Thyroid gland (tissue), 4 donors: ENCODE data around the gene ATF7. TPM values are rescaled to one million over a fixed set of nuclear protein-coding genes. Genes with fewer than 3 reads are reported as not detected.

Source experiments
- DNase-seq, 2 donors: peaks; one replicate each; pipeline ENCODE4 v3.0.0-alpha.2; 2019
- H3K27ac ChIP-seq, 3 donors: fragments of 200-600 bp; sonication (generic); 1 replicate in 2 of 3; 2 replicates in 1 of 3; pipeline ENCODE4 v1.5.1; 2016 to 2019; ENCODE audit warnings: mild to moderate bottlenecking in 1 of 3, moderate library complexity in 1 of 3
- H3K27me3 ChIP-seq: fragments of 200-600 bp; sonication (generic); one replicate; pipeline ENCODE4 v1.5.1; 2019
- H3K36me3 ChIP-seq, 2 donors: fragments of 200-600 bp; sonication (generic); one replicate each; pipeline ENCODE4 v1.5.1; 2016 to 2019
- H3K4me1 ChIP-seq, 2 donors: fragments of 200-600 bp; sonication (generic); one replicate each; pipeline ENCODE4 v1.5.1; 2017 to 2019
- H3K4me3 ChIP-seq, 3 donors: fragments of 200-600 bp; sonication (generic); replicated peaks in 1 of 3; 1 replicate in 2 of 3; 2 replicates in 1 of 3; pipeline ENCODE4 v1.5.1; 2016; ENCODE audit warnings: mild to moderate bottlenecking in 1 of 3
- H3K9me3 ChIP-seq: fragments of 200-600 bp; sonication (generic); one replicate; pipeline ENCODE4 v1.5.1; 2017
- POLR2A ChIP-seq, 2 donors: fragments of 450-650 bp; IDR thresholded peaks; one replicate each; pipeline ENCODE4 v1.6.1; 2017; ENCODE audit warnings: antibody characterized with exemption in 2 of 2, mild to moderate bottlenecking in 2 of 2, moderate library complexity in 1 of 2
- WGBS, 2 donors: methylation state at CpG; one replicate each; pipeline ENCODE4 v1.1.5; 2017; 5-methylcytosine and 5-hydroxymethylcytosine counted together
- intact Hi-C: fragments of 100-400 bp; cut with DNase I; formaldehyde crosslinking; loops from one replicate; pipeline ENCODE4 v1.15.1; 2023
- total RNA-seq, 4 donors: library from RNA; depleted of rRNA; stranded (reverse); fragments of >200 nt; gene quantifications; one replicate each; pipeline ENCODE4 v1.2.3, GENCODE V29; 2016
- TF ChIP-seq, protein P1 (sequence below), 6 experiments: fragments of 200-600 bp in 3 of 6; fragments of 450-650 bp in 3 of 6; sonication (generic) in 3 of 6; IDR thresholded peaks; one replicate each; pipeline ENCODE4 v1.5.1; 2016 to 2019; ENCODE audit warnings: antibody characterized with exemption in 6 of 6, mild to moderate bottlenecking in 2 of 6, inconsistent platforms in 1 of 6, moderate library complexity in 1 of 6

Gene ATF7
- total RNA-seq, 4 donors from 2014 or later, result 21.3 to 40.1 (median 37.6) TPM

DNA sequence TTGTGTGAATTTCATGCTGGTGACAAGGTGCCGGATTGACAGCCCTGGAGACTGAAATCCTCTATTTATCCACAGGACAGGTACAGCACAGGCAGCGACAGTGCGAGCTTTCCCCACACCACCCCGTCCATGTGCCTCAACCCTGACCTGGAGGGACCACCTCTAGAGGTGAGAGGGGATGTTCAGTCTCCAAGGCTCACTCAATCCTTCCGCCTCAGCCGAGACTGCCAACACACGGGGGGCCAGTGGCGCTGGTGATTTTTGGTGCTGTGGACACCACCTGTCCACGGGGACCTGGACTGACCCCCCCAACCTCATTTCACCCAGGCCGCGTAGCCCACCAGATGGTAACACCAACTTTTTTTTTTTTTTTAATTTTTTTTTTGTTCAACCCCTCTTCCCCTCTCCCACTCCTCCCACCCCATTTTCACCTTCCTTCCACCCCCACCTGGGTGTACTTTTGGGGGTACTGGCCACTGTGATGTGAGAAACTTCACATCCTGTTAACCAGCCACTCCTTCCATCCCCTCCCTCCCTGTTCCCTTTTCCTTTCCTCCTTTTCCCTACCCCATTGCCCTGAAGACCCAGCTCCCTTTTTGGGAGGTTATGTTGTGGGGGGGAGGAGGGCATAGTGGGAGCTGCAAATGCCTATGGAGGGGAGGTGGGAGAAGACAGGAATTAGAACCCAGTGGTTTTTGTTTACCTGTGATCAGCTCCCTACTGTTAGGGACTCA is 161.3 kb downstream of the ATF7 start:
- no peak for DNase-seq
- H3K27me3 ChIP-seq, result no peaks in the 10 kb centered on the region
- no peak for TF ChIP-seq POLR2A (IDR thresholded peaks at IDR 0.05)
- TF ChIP-seq, protein P1, sequence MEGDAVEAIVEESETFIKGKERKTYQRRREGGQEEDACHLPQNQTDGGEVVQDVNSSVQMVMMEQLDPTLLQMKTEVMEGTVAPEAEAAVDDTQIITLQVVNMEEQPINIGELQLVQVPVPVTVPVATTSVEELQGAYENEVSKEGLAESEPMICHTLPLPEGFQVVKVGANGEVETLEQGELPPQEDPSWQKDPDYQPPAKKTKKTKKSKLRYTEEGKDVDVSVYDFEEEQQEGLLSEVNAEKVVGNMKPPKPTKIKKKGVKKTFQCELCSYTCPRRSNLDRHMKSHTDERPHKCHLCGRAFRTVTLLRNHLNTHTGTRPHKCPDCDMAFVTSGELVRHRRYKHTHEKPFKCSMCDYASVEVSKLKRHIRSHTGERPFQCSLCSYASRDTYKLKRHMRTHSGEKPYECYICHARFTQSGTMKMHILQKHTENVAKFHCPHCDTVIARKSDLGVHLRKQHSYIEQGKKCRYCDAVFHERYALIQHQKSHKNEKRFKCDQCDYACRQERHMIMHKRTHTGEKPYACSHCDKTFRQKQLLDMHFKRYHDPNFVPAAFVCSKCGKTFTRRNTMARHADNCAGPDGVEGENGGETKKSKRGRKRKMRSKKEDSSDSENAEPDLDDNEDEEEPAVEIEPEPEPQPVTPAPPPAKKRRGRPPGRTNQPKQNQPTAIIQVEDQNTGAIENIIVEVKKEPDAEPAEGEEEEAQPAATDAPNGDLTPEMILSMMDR (IDR thresholded peaks at IDR 0.05), result no peak
- WGBS, 2 donors, result 88 to 89% methylated on average over 11 of the region's 11 CpGs
- H3K36me3 ChIP-seq, result peaks cover 100% of the 10 kb centered on the region in 2 donors
- no peaks in the 10 kb centered on the region for H3K9me3 ChIP-seq
- H3K27ac ChIP-seq, result no peak overlapping the region
- intact Hi-C loops, result no loop called here
- no peaks in the 10 kb centered on the region for H3K4me1 ChIP-seq
- no peak overlapping the region for H3K4me3 ChIP-seq

DNA sequence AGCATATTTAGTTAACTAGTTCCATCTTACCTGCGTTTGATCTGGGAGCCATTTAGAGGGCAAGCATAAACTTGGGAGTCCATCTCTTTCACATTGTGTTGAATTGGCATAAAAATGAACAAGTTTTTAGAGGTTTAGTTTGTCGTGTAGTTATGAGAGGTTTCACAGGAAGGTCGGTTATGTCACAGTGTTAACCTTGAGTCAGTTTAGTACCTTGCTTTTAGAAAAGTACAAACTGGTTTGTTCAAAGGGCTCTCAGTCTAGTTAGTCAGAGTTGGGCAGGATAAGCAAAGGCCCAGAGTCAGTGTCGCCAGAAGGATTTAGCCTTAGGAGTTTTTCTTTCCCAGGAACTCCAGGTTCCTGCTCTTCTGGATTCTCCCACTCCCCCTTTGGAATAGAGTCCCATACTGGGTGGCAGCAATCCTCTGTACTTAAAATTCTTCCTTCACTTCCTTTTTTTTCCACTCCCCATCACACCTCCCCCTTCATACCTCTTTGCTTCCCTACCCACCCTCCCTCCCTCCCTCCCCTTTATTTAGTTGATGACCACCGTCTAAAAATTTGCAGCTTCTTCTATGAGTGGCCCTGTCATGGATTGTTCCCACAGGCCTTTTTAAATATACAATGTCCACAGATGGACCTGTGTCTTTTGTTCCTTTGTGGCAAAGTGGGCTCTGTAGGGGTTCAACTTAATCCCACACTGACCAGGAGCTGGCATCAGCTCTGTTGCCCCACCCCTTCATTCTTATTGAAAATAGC is 162.2 kb downstream of the ATF7 start:
- TF ChIP-seq, protein P1 (IDR thresholded peaks at IDR 0.05), result no peak
- no peak for TF ChIP-seq POLR2A (IDR thresholded peaks at IDR 0.05)
- no peak overlapping the region for H3K4me3 ChIP-seq
- H3K36me3 ChIP-seq, result peaks cover 100% of the 10 kb centered on the region in 2 donors
- no peaks in the 10 kb centered on the region for H3K27me3 ChIP-seq
- H3K27ac ChIP-seq, result no peak overlapping the region
- no peaks in the 10 kb centered on the region for H3K4me1 ChIP-seq
- no peak for DNase-seq
- 68 to 69% methylated on average over 5 of the region's 5 CpGs for WGBS, 2 donors
- intact Hi-C loops, result no loop called here
- no peaks in the 10 kb centered on the region for H3K9me3 ChIP-seq

DNA sequence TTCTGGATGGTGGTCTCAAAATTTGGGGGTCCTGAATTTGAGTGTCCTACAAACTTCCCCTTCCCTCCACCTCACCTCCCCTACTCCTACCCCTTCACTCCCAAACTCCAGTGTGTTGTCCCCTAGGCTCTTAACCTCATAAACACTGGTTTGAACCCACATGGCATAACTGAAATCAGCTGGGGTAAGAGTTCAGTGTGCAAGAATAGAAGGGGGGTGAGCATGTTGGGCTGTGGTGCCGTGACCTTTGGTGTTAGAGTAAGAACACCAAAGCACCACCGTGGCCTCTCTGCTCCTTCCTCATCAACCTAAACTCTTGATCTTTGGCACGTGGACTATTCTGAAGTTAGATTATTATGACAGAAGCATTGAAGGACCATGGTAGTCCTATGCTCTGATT is 163.2 kb downstream of the ATF7 start:
- H3K27ac ChIP-seq, result no peak overlapping the region
- H3K4me3 ChIP-seq, result no peak overlapping the region
- intact Hi-C loops, result no loop called here
- TF ChIP-seq, protein P1 (IDR thresholded peaks at IDR 0.05), result no peak
- no peak for TF ChIP-seq POLR2A (IDR thresholded peaks at IDR 0.05)
- H3K36me3 ChIP-seq, result peaks cover 100% of the 10 kb centered on the region in 2 donors
- no peaks in the 10 kb centered on the region for H3K27me3 ChIP-seq
- no peak for DNase-seq
- no peaks in the 10 kb centered on the region for H3K9me3 ChIP-seq
- H3K4me1 ChIP-seq, result no peaks in the 10 kb centered on the region
- WGBS, 2 donors, result 79 to 83% methylated on average over 3 of the region's 3 CpGs

DNA sequence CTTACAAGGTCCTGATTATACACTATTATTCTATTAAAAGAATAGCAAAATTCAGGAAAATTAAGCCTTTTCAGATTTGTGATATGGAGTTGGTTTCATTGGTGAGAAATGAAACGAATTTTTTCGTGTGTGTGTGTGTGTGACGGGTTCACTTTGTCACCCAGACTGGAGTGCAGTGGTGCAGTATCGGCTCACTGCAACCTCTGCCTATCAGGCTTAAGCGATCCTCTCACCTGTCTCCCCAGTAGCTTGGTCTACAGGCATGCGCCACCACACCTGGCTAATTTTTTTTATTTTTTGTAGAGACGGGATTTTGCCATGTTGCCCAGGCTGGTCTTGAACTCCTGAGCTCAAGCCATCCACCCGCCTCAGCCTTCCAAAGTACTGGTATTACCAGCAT is 164.6 kb downstream of the ATF7 start:
- Histone ChIP-seq H3K4me3 (no peak overlapping the region), H3K9me3 (no peaks in the 10 kb centered on the region), H3K36me3 (peaks cover 95 to 100% of the 10 kb centered on the region in 2 donors), H3K27ac (no peak overlapping the region), H3K27me3 (no peaks in the 10 kb centered on the region), H3K4me1 (no peaks in the 10 kb centered on the region)
- TF ChIP-seq, protein P1 (IDR thresholded peaks at IDR 0.05), result no peak
- TF ChIP-seq POLR2A (IDR thresholded peaks at IDR 0.05), result no peak
- WGBS, 2 donors, result 90 to 92% methylated on average over 8 of the region's 8 CpGs
- intact Hi-C loops, result no loop called here
- DNase-seq, result no peak

DNA sequence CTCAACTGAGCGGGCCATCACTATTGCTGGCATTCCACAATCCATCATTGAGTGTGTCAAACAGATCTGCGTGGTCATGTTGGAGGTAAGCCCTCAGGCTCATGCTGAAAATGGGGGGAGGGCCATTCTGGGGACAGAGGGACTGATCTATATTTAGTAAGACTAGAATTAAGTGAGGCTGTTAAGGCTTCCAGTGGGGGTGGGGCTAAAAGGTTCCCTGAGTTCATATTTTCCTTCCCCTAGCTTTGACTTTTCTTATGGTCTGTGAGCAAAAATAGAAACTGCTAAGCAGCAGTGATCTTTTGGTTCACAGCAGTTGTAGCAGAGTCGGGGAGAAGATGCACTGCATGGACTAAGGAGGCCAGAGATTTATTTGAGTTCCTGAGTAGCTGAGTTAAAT is 165.1 kb downstream of the ATF7 start:
- Histone ChIP-seq H3K4me1 (no peaks in the 10 kb centered on the region), H3K9me3 (no peaks in the 10 kb centered on the region), H3K27ac (no peak overlapping the region), H3K4me3 (no peak overlapping the region), H3K36me3 (peaks cover 95 to 100% of the 10 kb centered on the region in 2 donors), H3K27me3 (no peaks in the 10 kb centered on the region)
- no peak for DNase-seq
- intact Hi-C loops, result no loop called here
- WGBS, 2 donors, result 87 to 89% methylated on average over 3 of the region's 3 CpGs
- TF ChIP-seq, protein P1 (IDR thresholded peaks at IDR 0.05), result no peak
- TF ChIP-seq POLR2A (IDR thresholded peaks at IDR 0.05), result no peak
